Left lung (tissue), 10 donors: ENCODE data around the gene NADK. TPM values are rescaled to one million over a fixed set of nuclear protein-coding genes. Genes with fewer than 3 reads are reported as not detected.

ENCODE experiments used
- ATAC-seq: fragments of 200-7000 bp; cut with Tn5 transposase; one replicate; pipeline ENCODE4 v1.9.1; 2020; ENCODE audit warnings: moderate library complexity
- DNase-seq, 4 donors: peaks; one replicate each; pipeline ENCODE4 v3.0.0-alpha.2; 2013 to 2020
- H3K27ac ChIP-seq, 2 donors: fragments of 200-600 bp; sonication (generic) in 1 of 2; one replicate each; pipeline versions ENCODE4 v1.5.0 to v1.8.0; 2020 to 2021
- H3K27me3 ChIP-seq, 2 donors: fragments of 200-600 bp; sonication (generic) in 1 of 2; one replicate each; pipeline versions ENCODE4 v1.5.0 to v1.8.0; 2020 to 2021
- H3K36me3 ChIP-seq, 2 donors: fragments of 200-600 bp; sonication (generic) in 1 of 2; one replicate each; pipeline versions ENCODE4 v1.5.0 to v1.8.0; 2020 to 2021
- H3K4me1 ChIP-seq, 2 donors: fragments of 200-600 bp; one replicate each; pipeline ENCODE4 v1.8.0; 2021
- H3K4me3 ChIP-seq, 2 donors: fragments of 200-600 bp; sonication (generic) in 1 of 2; one replicate each; pipeline versions ENCODE4 v1.5.0 to v1.8.0; 2020 to 2021; ENCODE audit warnings: mild to moderate bottlenecking in 1 of 2
- H3K9me3 ChIP-seq, 2 donors: fragments of 200-600 bp; sonication (generic) in 1 of 2; one replicate each; pipeline versions ENCODE4 v1.5.0 to v1.8.0; 2020 to 2021
- intact Hi-C, 2 donors: fragments of 100-400 bp; cut with DNase I; formaldehyde crosslinking; loops; one replicate each; pipeline versions ENCODE4 v1.11.2 to v1.14.2; 2022
- polyA plus RNA-seq, 6 donors: library from polyadenylated mRNA; unstranded; fragments of 120-200 nt; gene quantifications; one replicate each; pipeline ENCODE4 v1.2.1, GENCODE V29; 2013; ENCODE audit not compliant: insufficient read length in 6 of 6
- total RNA-seq, 2 donors: library from RNA; stranded (reverse); fragmentation: NEBNext Ultra II Directional; extraction: Animal tissue kit (Norgen Biotek cat#: 25700); gene quantifications; one replicate each; pipeline ENCODE4 v1.2.1, GENCODE V29; 2021
- TF ChIP-seq, protein P1 (sequence below), 2 donors: fragments of 200-600 bp; sonication (generic) in 1 of 2; IDR thresholded peaks; one replicate each; pipeline versions ENCODE4 v1.5.0 to v1.8.0; 2021; ENCODE audit warnings: antibody characterized with exemption in 2 of 2
- donor health status: DM: no; HTN: yes; CAD: no.
- donor health status: DM: no; HTN: no; CAD: no.

Gene NADK
- total and polyA plus RNA-seq, 8 donors = 37.2 to 126 (median 45.6) TPM

DNA sequence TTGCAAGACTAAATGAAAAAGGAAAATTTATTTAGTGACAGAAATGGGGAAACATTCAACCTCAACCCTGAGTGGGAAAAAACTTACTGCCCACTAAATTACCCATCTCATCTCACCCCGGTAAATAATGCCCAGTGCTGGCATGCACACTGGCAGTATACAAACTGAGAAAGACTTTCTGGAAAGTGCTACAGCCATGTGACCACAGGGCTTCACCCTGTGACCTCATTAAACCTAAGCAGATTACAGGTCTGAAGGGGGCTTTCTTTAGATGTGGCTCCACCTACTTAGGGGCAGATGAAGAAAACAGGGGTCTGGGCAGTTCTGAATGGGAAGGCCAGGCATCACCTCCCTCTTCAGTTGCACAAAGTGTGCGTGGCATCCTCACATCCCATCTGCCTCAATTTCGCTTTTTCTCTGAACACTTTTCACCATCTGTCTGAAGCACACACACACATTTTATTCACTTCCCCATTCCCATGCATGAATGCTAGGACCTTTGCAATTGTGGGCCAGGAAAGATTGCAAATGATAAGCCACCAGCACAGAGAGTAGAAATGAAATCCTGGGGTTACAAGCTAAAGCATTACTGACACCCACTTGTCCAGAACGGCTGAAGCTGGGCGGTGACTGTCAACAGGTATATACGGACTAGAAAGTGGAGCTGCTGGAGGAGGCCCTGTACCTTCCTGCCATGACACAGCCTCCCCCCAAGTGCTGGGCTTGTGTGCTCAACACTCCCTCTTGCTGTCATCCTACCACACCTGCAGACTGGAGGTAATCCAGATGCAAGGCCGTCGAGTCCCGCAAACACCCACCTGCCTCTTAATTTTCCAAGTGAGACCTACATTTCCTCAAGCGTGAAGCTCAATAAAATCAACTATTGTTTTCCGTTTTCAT, 2.7 kb downstream of the NADK start:
- no peak for DNase-seq
- Histone ChIP-seq H3K36me3 (peaks cover 0 to 32% of the 10 kb centered on the region in 2 donors), H3K27ac (peak overlapping the region; percentile 34 to 95), H3K9me3 (no peaks in the 10 kb centered on the region), H3K27me3 (no peaks in the 10 kb centered on the region), H3K4me3 (no peak overlapping the region), H3K4me1 (peaks cover 24 to 62% of the 10 kb centered on the region in 2 donors)
- TF ChIP-seq, protein P1, sequence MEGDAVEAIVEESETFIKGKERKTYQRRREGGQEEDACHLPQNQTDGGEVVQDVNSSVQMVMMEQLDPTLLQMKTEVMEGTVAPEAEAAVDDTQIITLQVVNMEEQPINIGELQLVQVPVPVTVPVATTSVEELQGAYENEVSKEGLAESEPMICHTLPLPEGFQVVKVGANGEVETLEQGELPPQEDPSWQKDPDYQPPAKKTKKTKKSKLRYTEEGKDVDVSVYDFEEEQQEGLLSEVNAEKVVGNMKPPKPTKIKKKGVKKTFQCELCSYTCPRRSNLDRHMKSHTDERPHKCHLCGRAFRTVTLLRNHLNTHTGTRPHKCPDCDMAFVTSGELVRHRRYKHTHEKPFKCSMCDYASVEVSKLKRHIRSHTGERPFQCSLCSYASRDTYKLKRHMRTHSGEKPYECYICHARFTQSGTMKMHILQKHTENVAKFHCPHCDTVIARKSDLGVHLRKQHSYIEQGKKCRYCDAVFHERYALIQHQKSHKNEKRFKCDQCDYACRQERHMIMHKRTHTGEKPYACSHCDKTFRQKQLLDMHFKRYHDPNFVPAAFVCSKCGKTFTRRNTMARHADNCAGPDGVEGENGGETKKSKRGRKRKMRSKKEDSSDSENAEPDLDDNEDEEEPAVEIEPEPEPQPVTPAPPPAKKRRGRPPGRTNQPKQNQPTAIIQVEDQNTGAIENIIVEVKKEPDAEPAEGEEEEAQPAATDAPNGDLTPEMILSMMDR (IDR thresholded peaks at IDR 0.05) = no peak
- intact Hi-C loops = no loop called here
- ATAC-seq = peak; percentile 7

- Histone ChIP-seq H3K27ac (no peak overlapping the region), H3K4me1 (peaks cover 16 to 46% of the 10 kb centered on the region in 2 donors), H3K4me3 (no peak overlapping the region), H3K9me3 (no peaks in the 10 kb centered on the region), H3K27me3 (no peaks in the 10 kb centered on the region), H3K36me3 (peaks cover 0 to 38% of the 10 kb centered on the region in 2 donors)
- ATAC-seq = no peak
- TF ChIP-seq, protein P1 (IDR thresholded peaks at IDR 0.05) = no peak
- DNase-seq = no peak
- intact Hi-C loops = no loop called here
These were observed 4.4 kb downstream of the NADK start for GRCh38 chr1:1773874-1774273.

GRCh38 chr1:1771096-1771495, 7.2 kb downstream of the NADK start:
- Histone ChIP-seq H3K27me3 (no peaks in the 10 kb centered on the region), H3K27ac (no peak overlapping the region), H3K9me3 (no peaks in the 10 kb centered on the region), H3K4me1 (peaks cover 8 to 49% of the 10 kb centered on the region in 2 donors), H3K36me3 (peaks cover 0 to 62% of the 10 kb centered on the region in 2 donors), H3K4me3 (no peak overlapping the region)
- intact Hi-C loops = no loop called here
- no peak for DNase-seq
- no peak for ATAC-seq
- TF ChIP-seq, protein P1 (IDR thresholded peaks at IDR 0.05) = no peak

GRCh38 chr1:1770102-1770501, 8.2 kb downstream of the NADK start:
- DNase-seq (no peak), ATAC-seq (no peak)
- TF ChIP-seq, protein P1 (IDR thresholded peaks at IDR 0.05) = no peak
- intact Hi-C loops = no loop called here
- H3K36me3 ChIP-seq = peaks cover 0 to 63% of the 10 kb centered on the region in 2 donors
- no peaks in the 10 kb centered on the region for H3K27me3 ChIP-seq
- peaks cover 0 to 49% of the 10 kb centered on the region in 2 donors for H3K4me1 ChIP-seq
- H3K9me3 ChIP-seq = no peaks in the 10 kb centered on the region
- no peak overlapping the region for H3K27ac ChIP-seq
- no peak overlapping the region for H3K4me3 ChIP-seq

DNA sequence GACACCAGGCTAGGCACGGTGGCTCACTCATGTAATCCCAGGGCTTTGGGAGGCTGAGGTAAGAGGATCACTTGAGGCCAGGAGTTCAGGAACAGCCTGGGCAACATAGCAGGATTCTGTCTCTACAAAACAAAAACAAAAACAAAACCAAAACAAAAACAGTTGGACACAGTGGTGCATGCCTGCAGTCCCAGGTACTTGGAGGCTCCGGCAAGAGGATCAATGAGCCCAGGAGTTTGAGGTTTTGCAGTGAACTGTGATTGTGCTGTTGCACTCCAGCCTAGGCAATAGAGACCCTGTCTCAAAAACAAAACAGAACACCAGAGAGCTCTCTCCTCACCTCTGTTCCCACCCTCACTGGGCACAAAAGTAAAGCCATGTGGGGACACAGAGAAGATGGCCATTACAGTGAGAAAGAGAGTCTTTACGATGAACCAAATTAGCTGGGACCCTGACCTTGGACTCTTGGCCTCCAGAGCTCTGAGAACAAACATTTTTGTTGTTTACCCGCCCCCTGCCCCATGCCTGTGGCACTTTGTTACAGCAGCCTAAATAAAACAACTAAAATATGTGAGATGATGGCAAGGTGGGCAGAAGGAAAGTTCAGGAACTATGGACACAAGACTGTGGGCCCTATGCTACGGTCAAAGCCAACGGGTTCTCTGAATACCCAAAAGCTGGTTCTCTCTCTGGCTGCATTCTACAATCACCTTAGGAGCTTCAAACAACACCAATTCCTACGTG, 9.8 kb downstream of the NADK start:
- intact Hi-C loops = loop anchor here in 1 of 2 donors (10.0 kb wide), 1 partner anchor 136 kb away; no protein-coding TSS in a partner anchor

More for the DNA sequence above, 9.8 kb downstream of the NADK start:
- H3K27me3 ChIP-seq = no peaks in the 10 kb centered on the region
- no peak overlapping the region for H3K27ac ChIP-seq
- peaks cover 0 to 54% of the 10 kb centered on the region in 2 donors for H3K4me1 ChIP-seq
- TF ChIP-seq, protein P1 (IDR thresholded peaks at IDR 0.05) = no peak
- ATAC-seq = no peak
- H3K4me3 ChIP-seq = no peak overlapping the region
- no peak for DNase-seq
- no peaks in the 10 kb centered on the region for H3K9me3 ChIP-seq
- peaks cover 0 to 71% of the 10 kb centered on the region in 2 donors for H3K36me3 ChIP-seq
